Lower leg skin (tissue), 3 donors: ENCODE data around the gene PAK5.

Experiments
- CTCF ChIP-seq, 3 donors: fragments of 450-650 bp; IDR thresholded peaks; one replicate each; pipeline ENCODE4 v1.5.1; 2016; ENCODE audit warnings: antibody characterized with exemption in 3 of 3, mild to moderate bottlenecking in 3 of 3, moderate library complexity in 2 of 3
- POLR2A ChIP-seq, 2 donors: fragments of 450-650 bp; IDR thresholded peaks; one replicate each; pipeline ENCODE4 v1.6.1; 2016 to 2017; ENCODE audit warnings: antibody characterized with exemption in 2 of 2, mild to moderate bottlenecking in 1 of 2, moderate library complexity in 1 of 2

DNA sequence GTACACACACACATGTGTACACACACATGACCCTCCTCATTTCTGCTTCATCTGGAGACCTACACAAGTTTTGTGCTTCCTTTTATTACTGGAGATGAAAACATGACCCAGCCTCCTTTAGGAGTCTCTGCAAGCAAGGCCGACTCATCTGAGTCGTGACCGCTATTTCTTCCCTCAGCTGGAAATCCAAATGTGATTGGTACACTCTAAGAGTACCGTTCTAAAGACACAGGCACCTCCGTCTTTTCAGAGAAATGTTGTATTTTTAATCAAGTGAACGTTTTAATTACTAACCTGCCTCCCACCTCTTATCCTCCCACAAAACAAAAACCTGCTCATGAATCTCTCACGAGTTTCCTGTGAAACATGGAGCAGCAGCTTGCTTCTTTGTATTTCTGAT lies 261.5 kb downstream of the PAK5 start:
- TF ChIP-seq CTCF (IDR thresholded peaks at IDR 0.05), result no peak
- no peak for TF ChIP-seq POLR2A (IDR thresholded peaks at IDR 0.05)
